Stimulated activated CD8-positive, alpha-beta memory T cell treated with anti-CD3 and anti-CD28 coated beads, Interleukin-12 subunit alpha, Interleukin-12 subunit beta, amount 100 ng/mL, for 4 hours (primary cell): ENCODE results near the gene SHROOM3.
"Not testable (repeated sequence)": the region's sequence is repeated elsewhere in the genome, so short reads cannot be mapped to it uniquely, and the experiment has no call there.

Source experiments
- DNase-seq: peaks from one replicate; pipeline ENCODE4 v3.0.0-alpha.2; 2020; ENCODE audit warnings: low read depth

SHROOM3 gene

DNA sequence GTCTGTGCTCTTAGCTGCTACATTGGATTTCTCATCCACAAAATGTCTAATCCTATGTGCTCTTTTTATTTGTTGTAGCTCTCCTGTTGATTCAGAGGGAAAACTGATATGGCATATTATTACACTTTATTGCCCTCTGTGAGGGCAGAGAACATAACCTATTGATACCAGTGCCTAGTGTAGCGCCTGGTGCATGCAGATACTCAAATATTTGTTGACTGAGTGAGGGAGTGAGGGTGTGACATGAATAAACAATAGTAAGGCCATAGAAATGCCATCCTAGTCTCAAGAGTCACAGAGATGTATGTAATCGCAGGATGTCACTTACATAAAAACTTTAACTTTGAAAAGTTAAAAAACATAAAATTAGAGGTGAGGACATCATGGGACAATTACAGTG, 159.1 kb downstream of the SHROOM3 start:
- DNase-seq = no peak

DNA sequence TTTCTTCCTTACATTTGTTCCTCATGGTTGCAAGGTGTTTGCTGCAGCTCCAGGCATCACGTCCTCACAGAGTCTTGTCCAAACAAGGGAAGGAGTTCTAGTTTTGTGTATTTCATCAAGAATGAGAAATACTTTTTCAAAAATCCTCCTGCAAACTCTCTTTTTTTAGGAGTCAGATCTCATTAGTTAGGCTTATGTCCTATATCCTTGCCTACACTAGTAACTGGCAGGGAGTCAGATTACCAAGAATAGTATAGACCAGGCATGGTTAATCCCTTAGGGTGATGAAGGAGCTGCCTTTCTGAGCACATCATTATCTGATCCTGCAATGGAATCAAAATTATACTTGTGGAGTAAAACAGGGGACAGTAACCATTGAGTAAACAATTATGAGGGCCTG, 160.4 kb downstream of the SHROOM3 start:
- DNase-seq = no peak

DNA sequence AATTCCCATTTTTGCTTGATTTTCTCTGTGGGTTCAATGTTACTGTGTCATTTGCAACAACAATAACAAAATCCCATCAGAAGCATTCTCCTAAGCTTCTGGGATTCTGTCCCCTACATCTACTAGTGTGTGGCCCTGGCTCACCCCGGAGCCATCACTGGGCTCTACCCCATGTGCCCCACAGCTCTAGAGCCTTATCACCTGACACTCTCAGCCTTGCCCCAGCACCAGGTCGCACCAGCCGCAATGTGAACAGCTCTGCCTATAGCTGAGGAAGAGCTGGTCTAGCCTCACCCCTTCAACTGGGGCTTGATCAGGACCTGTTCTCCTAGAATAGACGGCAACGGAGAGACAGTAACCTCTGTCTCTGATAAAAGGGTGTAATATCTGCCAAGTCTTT, 161.7 kb downstream of the SHROOM3 start:
- DNase-seq = no peak

DNA sequence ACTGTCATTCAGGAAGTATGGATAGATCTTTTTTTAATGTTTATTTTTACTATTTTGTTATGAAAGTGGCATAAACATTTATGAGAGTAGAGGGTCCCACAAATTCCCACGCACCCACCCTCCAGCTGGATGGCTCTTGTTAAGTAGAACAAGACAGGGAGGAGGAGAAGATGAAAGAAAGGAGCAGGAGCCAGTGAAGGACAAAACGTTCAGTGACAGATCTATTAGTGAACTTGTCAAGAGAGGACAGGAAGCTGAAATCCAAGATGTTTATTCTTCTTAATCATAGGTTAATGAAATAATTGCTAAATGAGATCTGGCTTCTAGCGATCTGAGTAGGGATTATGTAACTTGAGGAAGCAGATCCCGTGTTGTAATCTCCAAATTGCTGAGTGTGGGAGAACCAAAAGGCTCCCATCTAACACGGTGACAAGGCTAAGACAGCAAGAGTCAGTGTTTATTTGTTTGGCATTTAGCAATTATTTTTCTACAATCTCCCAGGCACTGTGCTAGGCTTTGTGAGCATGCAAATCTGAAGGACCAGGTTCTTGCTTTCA, 162.5 kb downstream of the SHROOM3 start:
- DNase-seq = no peak

DNA sequence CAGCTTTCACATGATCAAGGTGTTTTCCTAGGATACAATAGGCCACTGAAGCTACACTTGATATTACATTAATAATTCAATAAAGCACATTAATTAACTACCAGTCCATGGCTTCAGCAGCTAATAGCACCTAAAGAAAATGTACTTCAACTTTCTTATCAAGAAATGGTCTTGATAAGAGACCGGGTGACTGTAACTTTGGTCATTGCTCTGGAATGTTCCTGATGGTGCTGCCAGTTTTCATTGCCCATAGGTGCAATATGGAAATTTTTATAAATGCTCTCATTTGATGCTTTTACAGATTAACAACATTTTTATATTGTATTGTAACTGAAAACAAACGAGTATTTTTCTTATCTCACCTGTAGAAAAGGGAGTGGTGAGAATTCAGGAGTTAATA, 165.4 kb downstream of the SHROOM3 start:
- no peak for DNase-seq

DNA sequence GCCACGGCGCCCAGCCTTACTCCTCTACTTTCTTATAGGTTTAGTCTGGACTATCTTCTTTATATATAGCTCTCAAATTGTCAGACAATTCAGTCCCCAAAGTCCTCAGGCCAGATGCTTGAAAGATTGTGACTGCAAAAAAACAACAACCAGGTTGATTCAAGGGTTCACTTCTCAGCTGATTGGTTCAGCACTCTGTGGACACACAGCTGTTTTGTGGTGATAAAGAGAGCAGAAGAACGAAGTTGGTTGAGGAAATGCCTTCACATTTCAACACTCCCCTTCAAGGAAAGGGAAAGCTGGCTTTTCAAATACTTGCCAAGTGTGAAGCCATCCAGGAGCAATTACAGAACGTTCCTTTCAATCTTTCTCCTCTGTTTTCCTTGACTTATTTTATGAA, 166.8 kb downstream of the SHROOM3 start:
- no peak for DNase-seq

DNA sequence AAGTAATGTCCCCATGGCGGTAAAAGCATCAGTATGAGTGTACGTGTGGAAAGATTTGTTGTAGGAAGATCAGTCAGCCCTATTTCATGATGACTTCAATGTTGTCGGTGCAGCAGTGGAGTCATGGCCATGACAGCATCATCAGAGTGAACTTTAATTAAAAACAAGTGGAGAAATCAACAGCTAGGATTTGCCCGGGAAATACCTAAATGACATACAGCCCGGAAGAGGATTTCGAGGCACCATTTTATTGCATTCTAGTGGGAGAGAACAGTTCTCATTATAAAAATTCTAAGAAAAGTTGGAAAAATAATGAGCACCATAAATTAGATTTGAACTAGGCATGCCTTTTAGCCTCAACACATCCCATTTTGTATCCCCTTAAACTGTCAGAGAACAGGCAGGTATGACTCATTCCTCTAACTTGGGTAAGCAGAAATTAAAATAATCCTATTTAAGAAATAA, 170.1 kb downstream of the SHROOM3 start:
- DNase-seq = no peak

DNA sequence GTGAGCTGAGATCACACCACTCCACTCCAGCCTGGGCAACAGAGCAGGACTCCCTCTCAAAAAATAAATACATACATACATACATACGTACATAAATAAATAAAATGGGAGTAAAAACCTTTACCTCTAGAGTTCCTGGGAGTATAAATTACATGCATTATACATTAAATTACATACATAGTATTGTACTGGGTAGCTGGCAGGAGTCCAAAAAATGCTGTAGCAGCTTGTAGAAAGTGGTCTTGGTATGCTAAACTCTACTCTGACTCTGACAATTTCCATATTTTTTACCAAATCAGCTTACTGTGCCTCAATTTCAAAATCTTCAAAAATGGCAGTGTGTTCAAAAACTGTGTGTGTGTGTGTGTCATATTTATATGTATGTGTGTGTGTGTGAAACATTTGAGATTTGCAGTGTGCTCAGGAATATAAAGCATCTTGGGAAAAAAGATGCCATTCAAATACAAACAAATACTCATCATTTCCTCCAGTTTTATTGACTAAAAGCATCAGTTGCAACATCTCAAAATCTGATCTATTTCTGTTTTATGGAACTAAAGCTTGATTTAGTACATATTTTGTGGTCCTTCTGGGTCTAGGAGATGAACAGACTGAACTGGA, 171.7 kb downstream of the SHROOM3 start:
- no peak for DNase-seq

DNA sequence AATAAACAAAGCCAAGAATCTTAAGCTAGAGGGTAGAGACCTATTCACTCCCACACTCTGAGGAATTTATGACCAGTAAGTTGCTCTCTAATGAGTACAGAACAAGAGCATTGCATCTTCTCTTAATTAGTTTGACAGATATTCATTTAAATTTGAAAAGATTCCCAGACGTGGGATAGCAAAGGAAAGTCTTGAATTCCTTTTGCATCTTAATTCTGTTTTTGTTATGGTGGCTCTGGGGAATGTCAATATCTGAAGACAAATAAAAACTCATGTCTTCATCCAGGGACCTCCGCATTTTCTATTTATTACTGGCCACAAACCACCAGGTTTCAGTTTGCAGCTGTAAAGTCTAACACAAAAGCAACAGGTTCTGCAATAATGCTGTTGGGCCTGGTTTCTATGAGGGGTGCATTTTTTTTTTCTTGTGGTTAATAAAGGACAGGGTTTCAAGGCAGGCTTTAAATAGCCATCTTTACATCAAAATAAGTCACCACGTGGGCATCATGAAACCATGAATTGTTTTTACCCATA, 172.3 kb downstream of the SHROOM3 start:
- no peak for DNase-seq

DNA sequence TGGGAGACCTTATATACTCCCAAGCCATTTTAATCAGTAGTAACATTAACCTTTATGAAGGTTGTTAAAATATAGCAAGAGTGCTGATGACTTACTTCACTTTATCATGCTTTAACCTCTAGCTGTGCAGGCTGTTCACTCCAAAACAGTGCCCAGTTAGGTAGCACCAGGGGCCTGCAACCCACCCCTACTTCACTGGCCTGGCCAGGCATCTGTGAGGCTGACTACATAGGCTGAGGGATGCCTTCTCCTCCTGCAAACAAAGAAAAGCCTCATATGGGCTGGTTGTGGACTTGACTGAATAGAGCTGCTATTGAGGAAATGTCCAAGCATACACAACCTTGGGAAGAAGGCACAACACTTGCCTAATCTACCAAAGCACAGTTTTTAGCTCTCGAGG, 172.8 kb downstream of the SHROOM3 start:
- DNase-seq = no peak

DNA sequence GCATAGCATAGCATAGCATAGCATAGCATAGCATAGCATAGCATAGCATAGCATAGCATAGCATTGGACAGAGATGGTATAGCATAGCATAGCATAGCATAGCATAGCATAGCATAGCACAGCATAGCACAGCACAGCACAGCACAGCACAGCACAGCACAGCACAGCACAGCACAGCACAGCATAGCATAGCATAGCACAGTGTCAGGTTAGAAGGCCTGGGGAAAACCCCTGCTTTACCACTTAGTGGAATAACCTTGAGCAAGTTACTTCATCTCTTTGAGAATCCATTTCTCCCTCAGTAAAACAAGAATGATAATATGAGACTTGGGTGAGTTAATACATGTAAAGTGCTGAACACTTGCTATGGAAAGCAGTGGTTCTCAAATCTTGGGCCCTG, 173.5 kb downstream of the SHROOM3 start:
- not testable (repeated sequence) for DNase-seq

DNA sequence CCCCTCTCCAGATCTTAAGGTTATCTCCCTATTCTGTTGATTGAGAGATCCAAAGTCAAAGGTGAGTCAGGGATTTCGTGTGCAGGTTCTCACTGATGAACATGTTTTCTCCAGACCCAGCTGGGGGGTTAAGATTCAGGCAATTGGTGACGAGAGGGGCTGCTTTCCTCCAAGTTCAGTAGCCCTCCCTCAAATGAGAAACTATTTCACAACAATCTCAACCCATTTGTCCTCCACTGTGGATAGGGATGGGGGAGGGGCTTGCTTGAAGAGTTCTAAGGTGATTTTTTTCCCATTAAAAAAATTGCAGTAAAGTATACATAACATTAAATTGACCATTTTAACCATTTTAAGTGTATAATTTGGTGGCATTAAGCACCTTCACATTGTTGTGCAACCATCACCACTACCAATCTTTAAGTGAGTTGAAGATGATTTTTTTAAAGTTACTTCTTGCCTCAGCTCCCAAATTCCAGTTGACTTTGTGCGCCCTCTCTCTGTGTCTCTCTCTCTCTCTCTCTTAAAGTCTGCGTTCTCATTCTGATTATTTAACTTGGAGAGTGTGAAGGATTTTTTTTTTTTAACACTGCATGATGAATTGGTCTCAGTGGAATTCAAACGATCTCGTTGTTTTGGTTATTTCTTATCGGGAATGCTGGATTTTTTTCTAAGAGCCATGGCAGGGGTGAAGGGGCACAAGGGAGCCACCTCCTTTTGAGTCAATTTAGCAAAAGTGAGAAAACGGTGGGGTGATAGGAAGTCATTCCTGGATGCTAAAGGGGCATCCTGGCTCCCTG, 175.9 kb downstream of the SHROOM3 start:
- DNase-seq = no peak

DNA sequence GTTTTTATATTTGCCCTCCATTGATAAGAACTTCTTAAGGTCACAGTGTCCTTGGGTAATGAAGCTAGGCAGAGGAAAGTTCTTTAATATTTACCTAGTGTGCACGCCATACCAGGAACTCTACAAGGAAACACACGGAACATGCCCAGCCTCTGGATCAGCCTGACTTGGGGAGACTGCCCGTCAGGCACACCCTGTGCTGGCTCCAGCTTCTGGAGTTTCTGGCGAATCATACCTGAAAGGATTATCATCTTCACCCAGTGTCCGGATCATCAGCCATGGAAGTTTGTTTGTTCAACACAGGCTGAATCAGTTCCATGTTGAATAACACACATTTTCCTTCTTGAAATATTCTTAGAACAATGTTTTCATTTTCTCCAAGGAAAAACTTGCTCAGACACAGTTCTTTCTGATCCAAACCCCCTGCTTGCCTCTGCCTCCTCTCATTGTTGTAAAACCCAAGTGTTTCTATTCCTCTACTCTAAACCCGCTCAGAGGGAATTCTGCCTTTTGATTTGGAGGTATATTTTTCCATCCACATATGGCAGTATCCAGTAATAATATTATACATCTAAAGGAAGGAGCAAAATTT, 176.7 kb downstream of the SHROOM3 start:
- DNase-seq = no peak

DNA sequence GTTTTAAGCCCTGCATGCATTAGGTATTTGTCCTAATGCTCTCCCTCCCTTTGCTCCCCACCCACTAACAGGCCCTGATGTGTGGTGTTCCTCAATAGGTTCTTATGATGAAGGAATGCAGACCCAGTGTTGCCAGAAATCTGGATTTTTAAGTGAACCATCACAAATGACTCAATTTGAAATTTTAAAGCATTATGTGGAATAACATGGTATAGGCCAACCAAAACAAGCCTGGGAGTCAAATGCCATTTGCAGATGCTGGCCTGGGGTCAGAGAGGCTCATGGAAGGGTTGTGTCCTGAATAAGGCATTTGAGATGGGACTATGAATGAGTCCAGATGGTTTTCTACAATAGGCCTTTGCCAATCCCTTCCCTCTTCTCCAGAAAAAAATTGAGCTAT, 179.6 kb downstream of the SHROOM3 start:
- no peak for DNase-seq

DNA sequence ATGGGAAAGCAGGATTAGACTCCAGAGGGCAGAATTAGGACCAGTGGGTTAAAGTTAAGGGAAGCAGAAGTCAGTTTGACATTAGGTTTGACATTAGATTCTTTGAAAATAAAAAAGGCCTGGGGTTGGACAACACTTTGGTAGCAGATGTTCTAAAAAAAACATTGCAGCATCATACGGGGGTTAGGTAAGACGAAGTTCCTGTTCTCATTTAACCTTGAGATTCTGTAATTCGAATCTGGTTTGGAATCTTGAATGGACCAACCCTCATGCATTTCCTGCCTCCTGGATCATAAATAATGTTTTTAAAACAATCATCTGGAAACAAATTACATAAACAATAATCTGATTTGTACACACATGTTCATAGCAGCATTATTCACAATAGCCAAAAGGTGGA, 181.0 kb downstream of the SHROOM3 start:
- no peak for DNase-seq

DNA sequence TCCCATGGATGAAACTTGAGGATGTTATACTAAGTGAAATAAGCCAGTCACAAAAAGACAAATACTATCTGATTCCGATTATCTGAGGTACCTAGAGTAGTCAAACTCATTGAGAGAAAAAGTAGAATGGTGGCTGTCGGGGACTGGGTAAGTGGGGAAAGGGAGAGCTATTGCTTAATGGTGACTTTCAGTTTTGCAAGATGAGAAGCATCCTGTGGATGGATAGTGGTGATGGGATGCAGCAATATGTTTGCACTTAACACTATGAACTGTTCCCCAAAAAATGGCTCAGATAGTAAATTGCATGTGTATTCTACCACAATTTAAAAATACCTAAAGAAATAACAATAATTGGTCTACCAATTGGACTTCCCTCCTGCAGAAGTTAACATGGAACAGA, 181.5 kb downstream of the SHROOM3 start:
- no peak for DNase-seq

DNA sequence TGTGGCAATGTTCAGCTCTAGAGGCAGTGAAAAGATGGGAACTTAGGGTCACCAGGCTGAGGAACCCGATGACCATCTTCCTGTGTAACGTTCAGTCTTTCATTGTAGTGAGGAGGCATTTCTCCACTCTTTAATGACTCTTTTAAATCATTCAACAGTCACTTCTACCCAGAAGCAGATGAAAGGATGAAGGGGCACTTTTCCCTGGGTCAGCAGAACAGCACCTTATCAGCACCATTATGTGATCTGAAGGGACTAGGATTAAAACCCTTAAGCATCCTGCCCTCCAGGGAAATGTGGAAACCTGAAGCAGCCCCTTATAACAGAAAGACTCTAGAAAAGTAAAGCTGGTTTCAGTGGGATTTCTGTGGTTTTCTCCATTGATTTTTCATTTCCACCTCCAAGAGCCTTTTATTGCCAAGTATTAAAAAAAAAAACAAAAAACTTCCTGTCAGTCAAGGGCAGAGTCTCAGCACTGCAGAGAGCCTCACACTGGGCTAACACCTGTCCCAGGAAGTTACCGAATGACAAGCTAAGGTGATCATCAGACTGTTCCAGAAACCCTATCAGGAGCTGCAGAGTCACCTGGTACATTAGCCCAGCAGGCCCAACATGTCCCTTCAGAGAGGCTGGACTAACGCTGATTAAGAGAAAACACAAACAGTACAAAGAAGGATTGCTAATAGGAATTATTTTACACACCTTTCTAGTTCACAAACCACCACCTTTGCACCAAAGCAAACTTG, 185.9 kb downstream of the SHROOM3 start:
- no peak for DNase-seq

DNA sequence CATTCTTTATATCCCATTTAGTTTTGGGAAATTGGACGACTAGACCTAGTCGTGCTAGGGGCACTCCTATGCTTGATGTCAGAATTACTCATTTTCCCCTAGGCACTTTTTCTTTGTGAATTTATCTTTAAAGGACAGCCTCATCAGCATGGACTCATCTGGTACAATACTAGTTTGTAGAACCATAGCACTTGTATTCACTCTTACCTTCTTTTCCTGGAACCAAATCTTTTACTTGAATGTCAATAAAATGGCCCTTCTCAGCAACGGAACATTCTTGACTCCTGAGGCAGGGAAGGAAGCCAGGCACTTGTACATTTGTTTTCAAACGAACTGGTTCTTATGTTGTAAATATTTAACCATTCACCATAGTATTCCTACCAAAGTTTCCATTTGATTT, 187.1 kb downstream of the SHROOM3 start:
- DNase-seq = no peak

DNA sequence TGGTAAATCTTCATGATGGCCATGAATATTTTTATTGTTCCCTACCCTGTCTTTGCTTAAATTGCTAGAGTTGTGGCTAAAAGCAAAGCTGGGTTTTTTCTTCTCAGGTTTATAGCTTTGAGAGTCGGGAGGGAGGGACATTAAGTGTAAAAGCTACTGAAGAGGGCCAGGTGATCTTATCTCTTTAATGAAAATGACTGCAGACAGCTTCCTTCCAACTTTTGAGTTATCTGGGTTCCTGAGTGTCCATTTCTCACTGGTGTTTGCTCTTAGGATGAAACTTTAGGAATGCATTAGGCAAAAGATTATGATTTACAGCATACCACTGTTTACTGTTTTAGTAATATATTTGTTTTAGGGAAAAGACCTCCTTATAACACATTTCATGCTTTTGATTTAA, 187.7 kb downstream of the SHROOM3 start:
- DNase-seq = no peak

DNA sequence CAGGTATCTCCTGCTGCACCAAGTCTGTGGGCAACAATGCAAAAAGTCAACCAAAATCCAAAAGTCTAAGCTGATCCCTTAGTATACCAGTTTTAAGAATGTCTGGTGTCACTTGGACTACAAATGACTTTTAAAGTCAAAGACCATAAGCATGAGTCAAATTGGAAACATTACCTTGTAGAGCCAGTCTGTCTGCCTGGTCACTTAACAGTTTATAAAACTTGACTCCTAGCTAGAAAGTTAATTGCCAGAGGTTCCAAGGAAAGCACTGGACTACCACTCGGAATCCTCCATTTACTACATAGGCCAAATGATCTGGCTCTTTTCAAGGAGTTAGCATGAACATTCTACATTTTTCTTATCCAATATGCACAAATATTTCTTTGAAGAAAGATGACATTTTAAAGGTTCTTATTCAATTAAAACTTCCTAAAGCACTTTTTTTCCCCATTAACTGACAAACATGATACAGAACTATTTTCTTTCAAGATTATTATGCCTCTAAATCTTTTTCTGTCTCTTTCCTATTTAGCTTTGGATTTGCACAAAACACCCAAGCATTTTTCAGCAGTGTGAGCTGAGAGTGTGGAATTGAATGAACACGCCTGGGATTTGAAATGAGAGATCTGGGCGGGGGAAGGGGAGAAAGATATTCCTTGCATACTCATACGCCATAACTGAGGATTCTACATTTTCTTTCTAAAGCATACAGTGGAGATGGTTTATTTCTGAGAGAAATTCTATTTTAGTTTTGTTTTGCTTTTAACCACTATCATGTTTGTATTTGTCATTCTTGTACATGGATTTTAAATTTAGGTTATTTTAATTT, 188.4 kb downstream of the SHROOM3 start:
- no peak for DNase-seq

DNA sequence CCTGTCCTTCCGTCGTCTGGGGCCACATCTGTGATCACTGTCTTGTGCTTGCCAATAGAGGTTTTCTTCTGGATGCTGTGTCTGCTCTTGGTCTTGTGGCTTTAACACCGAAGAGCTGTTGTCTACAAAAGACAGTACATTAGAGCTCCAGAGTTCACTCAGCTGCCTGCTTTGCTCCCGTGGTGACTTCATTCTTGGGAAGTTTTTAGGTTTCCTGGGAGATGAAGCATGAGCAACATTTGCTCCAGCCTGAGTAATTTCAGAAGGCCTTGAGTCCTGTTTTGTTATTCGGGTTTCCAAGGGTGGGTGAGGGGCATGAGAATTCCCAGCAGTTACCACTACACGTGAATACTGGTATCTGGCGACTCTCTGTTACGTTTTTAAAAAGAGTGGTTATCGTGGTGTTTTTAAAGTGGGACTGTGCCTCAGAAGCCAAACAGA, 189.2 kb downstream of the SHROOM3 start:
- no peak for DNase-seq
